ENCODE measurements around the gene CIDEA.

CIDEA gene

GRCh38 chr18:12274793-12275192 lies 20.6 kb downstream of the CIDEA start:
- no peak for DNase-seq

- DNase-seq: no peak
Observed at GRCh38 chr18:12276736-12277554, 22.8 kb downstream of the CIDEA start.

- DNase-seq: peak; percentile 23
Observed at GRCh38 chr18:12278215-12278671, 24.1 kb downstream of the CIDEA start.

GRCh38 chr18:12278741-12279682 lies 24.9 kb downstream of the CIDEA start:
- peak; percentile 99 for DNase-seq

- DNase-seq: no peak
Observed at GRCh38 chr18:12279781-12280531, 25.8 kb downstream of the CIDEA start.

- DNase-seq: peak; percentile 63
Observed at GRCh38 chr18:12281861-12282260, 27.7 kb downstream of the CIDEA start.

- peak; percentile 93 for DNase-seq
Observed at GRCh38 chr18:12282442-12283039, 28.4 kb downstream of the CIDEA start.

- peak; percentile 73 for DNase-seq
Observed at GRCh38 chr18:12283256-12283655, 29.1 kb downstream of the CIDEA start.

- no peak for DNase-seq
Observed at GRCh38 chr18:12283666-12284065, 29.5 kb downstream of the CIDEA start.

GRCh38 chr18:12287131-12287681 lies 33.0 kb downstream of the CIDEA start:
- no peak for DNase-seq

- peak; percentile 86 for DNase-seq
Observed at GRCh38 chr18:12287684-12288402, 33.7 kb downstream of the CIDEA start.

GRCh38 chr18:12288403-12288755 lies 34.2 kb downstream of the CIDEA start:
- no peak for DNase-seq

- no peak for DNase-seq
Observed at GRCh38 chr18:12290086-12290485, 35.9 kb downstream of the CIDEA start.

- no peak for DNase-seq
Observed at GRCh38 chr18:12291161-12291560, 37.0 kb downstream of the CIDEA start.

GRCh38 chr18:12291690-12292089 lies 37.5 kb downstream of the CIDEA start:
- DNase-seq: no peak

- DNase-seq: no peak
Observed at GRCh38 chr18:12293831-12294230, 39.7 kb downstream of the CIDEA start.

- peak; percentile 72 for DNase-seq
Observed at GRCh38 chr18:12295389-12296086, 41.4 kb downstream of the CIDEA start.

- DNase-seq: peak; percentile 48
Observed at GRCh38 chr18:12296087-12296403, 41.9 kb downstream of the CIDEA start.

- peak; percentile 64 for DNase-seq
Observed at GRCh38 chr18:12296457-12296856, 42.3 kb downstream of the CIDEA start.

GRCh38 chr18:12299862-12300261 lies 45.7 kb downstream of the CIDEA start:
- DNase-seq: no peak
